Measurements from ENCODE around the gene PHF10.

Gene PHF10

GRCh38 chr6:169654598-169655391 lies 69.5 kb downstream of the PHF10 start:
- H3K27ac ChIP-seq = no peak overlapping the region
- no peak for TF ChIP-seq CTCF (conservative IDR thresholded peaks at IDR 0.05)
